Neural progenitor cell (in vitro differentiated cells): ENCODE data around the gene BMAL2. TPM values are rescaled to one million over a fixed set of nuclear protein-coding genes. Genes with fewer than 3 reads are reported as not detected.

Experiments
- DNase-seq: peaks from one replicate; pipeline ENCODE4 v3.0.0-alpha.2; 2016; ENCODE audit warnings: low spot score
- H2AFZ ChIP-seq: fragments of 200-600 bp; sonication (generic); replicated peaks from 2 replicates; pipeline ENCODE4 v1.6.1; 2016; ENCODE audit warnings: antibody characterized with exemption
- H3F3A ChIP-seq: fragments of 200-600 bp; sonication (generic); 2 replicates; pipeline ENCODE4 v1.6.1; 2016; ENCODE audit warnings: antibody characterized with exemption, low read depth
- H3K27ac ChIP-seq: fragments of 200-600 bp; sonication (generic); 2 replicates; pipeline ENCODE4 v1.5.1; 2016; ENCODE audit warnings: mild to moderate bottlenecking
- H3K27me3 ChIP-seq: fragments of 200-600 bp; sonication (generic); 2 replicates; pipeline ENCODE4 v1.6.1; 2016; ENCODE audit warnings: mild to moderate bottlenecking, moderate library complexity
- H3K36me3 ChIP-seq: fragments of 200-600 bp; sonication (generic); 2 replicates; pipeline ENCODE4 v1.5.1; 2016
- H3K4me1 ChIP-seq: fragments of 200-600 bp; sonication (generic); 2 replicates; pipeline ENCODE4 v1.6.1; 2016; ENCODE audit warnings: mixed run types
- H3K4me2 ChIP-seq: fragments of 200-600 bp; sonication (generic); 2 replicates; pipeline ENCODE4 v1.6.1; 2016
- H3K4me3 ChIP-seq: fragments of 200-600 bp; sonication (generic); 2 replicates; pipeline ENCODE4 v1.5.1; 2016
- H3K79me2 ChIP-seq: fragments of 200-600 bp; sonication (generic); 2 replicates; pipeline ENCODE4 v1.6.1; 2016; ENCODE audit warnings: low read depth
- H3K9ac ChIP-seq: fragments of 200-600 bp; sonication (generic); 2 replicates; pipeline ENCODE4 v1.6.1; 2016
- H3K9me3 ChIP-seq: fragments of 200-600 bp; sonication (generic); 2 replicates; pipeline ENCODE4 v1.5.1; 2016; ENCODE audit warnings: low read depth
- H4K20me1 ChIP-seq: fragments of 200-600 bp; sonication (generic); 2 replicates; pipeline ENCODE4 v1.6.1; 2016; ENCODE audit warnings: low read depth
- H3K27ac Mint-ChIP-seq: 3 replicates; pipeline ENCODE4 v1.8.0; 2021; ENCODE audit warnings: mixed read lengths
- H3K27me3 Mint-ChIP-seq: 2 replicates; pipeline ENCODE4 v1.8.0; 2022; ENCODE audit warnings: low read depth, mild to moderate bottlenecking, inconsistent platforms, moderate library complexity, mixed read lengths; ENCODE audit not compliant: insufficient read depth
- H3K36me3 Mint-ChIP-seq: 3 replicates; pipeline ENCODE4 v1.8.0; 2021; ENCODE audit warnings: mixed read lengths
- H3K4me1 Mint-ChIP-seq: 3 replicates; pipeline ENCODE4 v1.8.0; 2021; ENCODE audit warnings: mixed read lengths
- H3K4me3 Mint-ChIP-seq: 3 replicates; pipeline ENCODE4 v1.8.0; 2021; ENCODE audit warnings: mild to moderate bottlenecking, moderate library complexity, mixed read lengths
- H3K9me3 Mint-ChIP-seq: 3 replicates; pipeline ENCODE4 v1.8.0; 2020; ENCODE audit warnings: mixed read lengths
- CTCF ChIP-seq: fragments of 200-600 bp; sonication (generic); IDR thresholded peaks from 2 replicates; pipeline ENCODE4 v1.5.1; 2017; ENCODE audit warnings: antibody characterized with exemption, mild to moderate bottlenecking
- EZH2 ChIP-seq: fragments of 200-600 bp; sonication (generic); IDR thresholded peaks from 2 replicates; pipeline ENCODE4 v1.6.1; 2017; ENCODE audit warnings: antibody characterized with exemption, mild to moderate bottlenecking, moderate library complexity
- EZH2phosphoT487 ChIP-seq: fragments of 200-600 bp; sonication (generic); IDR thresholded peaks from 2 replicates; pipeline ENCODE4 v1.6.1; 2017; ENCODE audit warnings: antibody characterized with exemption
- total RNA-seq: library from RNA; depleted of rRNA; stranded (reverse); fragments of >200 nt; gene quantifications from 2 replicates; pipeline ENCODE4 v1.2.3, GENCODE V29; 2015; ENCODE audit warnings: low replicate concordance

Gene BMAL2
- total RNA-seq, 1 donor from 2014 or later: 12.9 TPM

GRCh38 chr12:27331927-27332324 is 710 bp upstream of the BMAL2 start:
- H3K4me3 Mint-ChIP-seq: peak overlapping the region; percentile 85
- H3F3A ChIP-seq: peaks cover 8% of the 10 kb centered on the region
- peaks cover 26% of the 10 kb centered on the region for H3K4me1 Mint-ChIP-seq
- H3K79me2 ChIP-seq: peaks cover 13% of the 10 kb centered on the region
- H3K4me2 ChIP-seq: peak overlapping the region; percentile 87
- H3K4me1 ChIP-seq: peaks cover 18% of the 10 kb centered on the region
- TF ChIP-seq EZH2phosphoT487 (no peak), EZH2 (no peak), CTCF (no peak)
- H3K27me3 Mint-ChIP-seq: peaks cover 21% of the 10 kb centered on the region
- peak overlapping the region; percentile 99 for H2AFZ ChIP-seq
- no peaks in the 10 kb centered on the region for H3K36me3 ChIP-seq
- DNase-seq: no peak
- no peaks in the 10 kb centered on the region for H3K9me3 ChIP-seq
- H3K27me3 ChIP-seq: peaks cover 43% of the 10 kb centered on the region
- H4K20me1 ChIP-seq: peaks cover 9% of the 10 kb centered on the region
- H3K27ac Mint-ChIP-seq: no peak overlapping the region
- no peak overlapping the region for H3K9ac ChIP-seq
- H3K27ac ChIP-seq: no peak overlapping the region
- no peaks in the 10 kb centered on the region for H3K9me3 Mint-ChIP-seq
- H3K36me3 Mint-ChIP-seq: peaks cover 4% of the 10 kb centered on the region
- H3K4me3 ChIP-seq: peak overlapping the region; percentile 76

- Histone ChIP-seq H3K79me2 (peaks cover 13% of the 10 kb centered on the region), H3K9ac (no peak overlapping the region), H4K20me1 (peaks cover 9% of the 10 kb centered on the region), H3F3A (peaks cover 8% of the 10 kb centered on the region), H3K4me1 (peaks cover 18% of the 10 kb centered on the region), H3K27ac (no peak overlapping the region), H3K9me3 (no peaks in the 10 kb centered on the region), H3K4me2 (peak overlapping the region; percentile 87), H2AFZ (peak overlapping the region; percentile 99), H3K4me3 (peak overlapping the region; percentile 76), H3K36me3 (no peaks in the 10 kb centered on the region), H3K27me3 (peaks cover 43% of the 10 kb centered on the region)
- TF ChIP-seq CTCF (no peak), EZH2 (no peak), EZH2phosphoT487 (no peak)
- DNase-seq: no peak
- H3K27ac Mint-ChIP-seq: peak overlapping the region; percentile 20
- H3K27me3 Mint-ChIP-seq: peaks cover 21% of the 10 kb centered on the region
- peaks cover 4% of the 10 kb centered on the region for H3K36me3 Mint-ChIP-seq
- H3K4me3 Mint-ChIP-seq: peak overlapping the region; percentile 85
- peaks cover 26% of the 10 kb centered on the region for H3K4me1 Mint-ChIP-seq
- no peaks in the 10 kb centered on the region for H3K9me3 Mint-ChIP-seq
These were observed 276 bp upstream of the BMAL2 start for GRCh38 chr12:27332407-27332713.

- Histone ChIP-seq H3K9ac (no peak overlapping the region), H2AFZ (peak overlapping the region; percentile 99), H3F3A (peaks cover 8% of the 10 kb centered on the region), H3K9me3 (no peaks in the 10 kb centered on the region), H3K79me2 (peaks cover 13% of the 10 kb centered on the region), H3K4me2 (peak overlapping the region; percentile 87), H3K36me3 (no peaks in the 10 kb centered on the region), H3K4me3 (peak overlapping the region; percentile 76), H3K27me3 (peaks cover 43% of the 10 kb centered on the region), H3K27ac (no peak overlapping the region), H4K20me1 (peaks cover 9% of the 10 kb centered on the region), H3K4me1 (peaks cover 18% of the 10 kb centered on the region)
- H3K27ac Mint-ChIP-seq: no peak overlapping the region
- peak; percentile 43 for DNase-seq
- H3K36me3 Mint-ChIP-seq: no peaks in the 10 kb centered on the region
- peak overlapping the region; percentile 91 for H3K4me3 Mint-ChIP-seq
- no peaks in the 10 kb centered on the region for H3K9me3 Mint-ChIP-seq
- peaks cover 26% of the 10 kb centered on the region for H3K4me1 Mint-ChIP-seq
- TF ChIP-seq EZH2phosphoT487 (peak; percentile 32), CTCF (no peak), EZH2 (peak; percentile 69)
- peaks cover 21% of the 10 kb centered on the region for H3K27me3 Mint-ChIP-seq
These were observed 870 bp downstream of the BMAL2 start for GRCh38 chr12:27333403-27334009.
